Caki2 (cell line): Measurements from ENCODE around the gene PPP2R3A. TPM values are rescaled to one million over a fixed set of nuclear protein-coding genes. Genes with fewer than 3 reads are reported as not detected.
A peak's percentile ranks its signal among the peaks of the same experiment; 100 is the strongest.

Source experiments
- DNase-seq: peaks from one replicate; pipeline ENCODE4 v3.0.0-alpha.2; 2015; ENCODE audit warnings: low read depth
- in situ Hi-C: cut with HindIII; loops from 2 replicates; pipeline ENCODE4 v1.10.0; 2016; ENCODE audit warnings: low sequenced_read_pairs, low pct_unique_long_range_greater_than_20kb, mixed read lengths
- total RNA-seq: library from RNA; depleted of rRNA; stranded (reverse); fragments of >200 nt; shearing (Covaris generic); gene quantifications from 2 replicates; pipeline ENCODE4 v1.2.3, GENCODE V29; 2014; ENCODE audit warnings: low replicate concordance

The PPP2R3A gene
- total RNA-seq, 1 experiment from 2014 or later = 4.0 TPM

- DNase-seq = peak; percentile 69
- in situ Hi-C loops = no loop called here
These were observed 411 bp upstream of the PPP2R3A start for GRCh38 chr3:135965129-135965505.

GRCh38 chr3:135966271-135966961, 888 bp downstream of the PPP2R3A start:
- in situ Hi-C loops = no loop called here

GRCh38 chr3:135966962-135967274, 1.4 kb downstream of the PPP2R3A start:
- no peak for DNase-seq
- in situ Hi-C loops = no loop called here

More at GRCh38 chr3:135966271-135966961, 888 bp downstream of the PPP2R3A start:
- no peak for DNase-seq

- DNase-seq = no peak
- in situ Hi-C loops = no loop called here
These were observed 2.3 kb downstream of the PPP2R3A start for GRCh38 chr3:135967867-135968266.

GRCh38 chr3:135970506-135971116, 5.1 kb downstream of the PPP2R3A start:
- no peak for DNase-seq

GRCh38 chr3:135973841-135974240, 8.3 kb downstream of the PPP2R3A start:
- DNase-seq = no peak
- in situ Hi-C loops = no loop called here

More at GRCh38 chr3:135970506-135971116, 5.1 kb downstream of the PPP2R3A start:
- in situ Hi-C loops = no loop called here

GRCh38 chr3:135975053-135975452, 9.5 kb downstream of the PPP2R3A start:
- no peak for DNase-seq
- in situ Hi-C loops = no loop called here

- in situ Hi-C loops = no loop called here
- no peak for DNase-seq
These were observed 10.0 kb downstream of the PPP2R3A start for GRCh38 chr3:135975536-135975935.

GRCh38 chr3:135980343-135980742, 14.8 kb downstream of the PPP2R3A start:
- no peak for DNase-seq
- in situ Hi-C loops = no loop called here

GRCh38 chr3:135981701-135982403, 16.3 kb downstream of the PPP2R3A start:
- in situ Hi-C loops = no loop called here
- no peak for DNase-seq

- DNase-seq = no peak
- in situ Hi-C loops = no loop called here
These were observed 16.9 kb downstream of the PPP2R3A start for GRCh38 chr3:135982404-135982761.

GRCh38 chr3:135982922-135983581, 17.5 kb downstream of the PPP2R3A start:
- in situ Hi-C loops = no loop called here
- peak; percentile 23 for DNase-seq

GRCh38 chr3:135987661-135988060, 22.1 kb downstream of the PPP2R3A start:
- no peak for DNase-seq
- in situ Hi-C loops = no loop called here

GRCh38 chr3:135989242-135989641, 23.7 kb downstream of the PPP2R3A start:
- no peak for DNase-seq
- in situ Hi-C loops = no loop called here

- no peak for DNase-seq
- in situ Hi-C loops = no loop called here
These were observed 25.4 kb downstream of the PPP2R3A start for GRCh38 chr3:135990903-135991302.

GRCh38 chr3:135991621-135992020, 26.1 kb downstream of the PPP2R3A start:
- no peak for DNase-seq
- in situ Hi-C loops = no loop called here

GRCh38 chr3:135992072-135992471, 26.5 kb downstream of the PPP2R3A start:
- in situ Hi-C loops = no loop called here
- DNase-seq = peak; percentile 40

- DNase-seq = no peak
- in situ Hi-C loops = no loop called here
These were observed 29.3 kb downstream of the PPP2R3A start for GRCh38 chr3:135994708-135995337.

- DNase-seq = no peak
- in situ Hi-C loops = no loop called here
These were observed 30.2 kb downstream of the PPP2R3A start for GRCh38 chr3:135995766-135996165.
